ENCODE results near the gene LLGL2.

LLGL2 gene

DNA sequence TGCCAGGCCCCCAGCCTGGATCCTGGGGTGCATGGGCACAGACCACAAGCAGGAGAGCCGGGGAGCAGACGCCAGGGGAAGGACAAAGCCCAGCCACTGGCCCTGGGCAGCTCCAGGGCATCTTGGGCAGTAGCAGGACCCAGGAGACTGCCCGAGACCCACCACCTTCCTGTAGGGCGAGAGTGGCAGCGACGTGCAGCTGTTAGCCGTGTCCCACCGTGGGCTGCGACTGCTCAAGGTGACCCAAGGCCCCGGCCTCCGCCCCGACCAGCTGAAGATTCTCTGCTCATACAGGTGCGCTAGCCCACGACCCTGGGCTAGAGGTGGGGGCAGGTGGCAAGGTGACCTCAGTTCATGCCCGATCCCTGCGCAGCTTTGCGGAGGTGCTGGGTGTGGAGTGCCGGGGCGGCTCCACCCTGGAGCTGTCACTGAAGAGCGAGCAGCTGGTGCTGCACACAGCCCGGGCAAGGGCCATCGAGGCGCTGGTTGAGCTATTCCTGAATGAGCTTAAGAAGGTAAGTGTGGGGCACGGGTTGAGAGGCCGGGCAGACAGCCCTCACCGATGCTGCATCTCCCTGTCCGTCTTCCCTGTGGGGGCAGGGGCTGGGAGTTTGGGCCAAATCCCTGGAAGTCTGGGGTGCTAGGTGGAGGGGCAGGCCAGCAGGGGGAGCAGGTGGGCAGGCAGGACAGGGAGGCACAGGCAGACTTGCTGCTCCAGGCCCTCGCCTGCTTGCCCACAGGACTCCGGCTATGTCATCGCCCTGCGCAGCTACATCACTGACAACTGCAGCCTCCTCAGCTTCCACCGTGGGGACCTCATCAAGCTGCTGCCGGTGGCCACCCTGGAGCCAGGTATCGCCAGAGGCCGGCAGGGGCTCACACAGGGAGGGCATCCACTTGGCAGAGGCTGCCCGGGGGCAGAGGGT is 94.3 kb downstream of the LLGL2 start:
- DNase-seq, result no peak

GRCh38 chr17:75621489-75621888 is 96.0 kb downstream of the LLGL2 start:
- DNase-seq, result no peak

- DNase-seq, result no peak
Measured at GRCh38 chr17:75622076-75622475, 96.6 kb downstream of the LLGL2 start.

DNA sequence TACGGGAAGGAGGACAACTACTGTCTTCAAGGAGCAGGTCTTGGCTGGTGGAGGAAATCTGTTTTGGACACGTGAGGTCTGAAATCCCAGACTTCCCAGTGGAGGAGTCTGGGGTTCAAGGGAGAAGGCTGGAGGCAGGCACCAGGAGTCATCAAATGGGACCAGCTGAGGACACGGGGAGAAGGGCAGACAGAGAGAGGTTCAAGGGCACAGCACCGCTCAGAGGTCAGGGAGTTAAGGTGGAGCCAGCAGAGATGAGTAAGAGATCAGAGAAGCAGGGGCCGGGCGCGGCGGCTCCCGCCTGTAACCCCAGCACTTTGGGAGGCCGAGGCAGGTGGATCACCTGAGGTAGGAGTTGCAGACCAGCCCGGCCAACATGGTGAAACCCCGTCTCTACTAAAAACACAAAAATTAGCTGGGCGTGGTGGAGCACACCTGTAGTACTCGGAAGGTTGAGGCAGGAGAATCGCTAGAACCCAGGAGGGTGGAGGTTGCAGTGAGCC is 97.3 kb downstream of the LLGL2 start:
- DNase-seq, result no peak

DNA sequence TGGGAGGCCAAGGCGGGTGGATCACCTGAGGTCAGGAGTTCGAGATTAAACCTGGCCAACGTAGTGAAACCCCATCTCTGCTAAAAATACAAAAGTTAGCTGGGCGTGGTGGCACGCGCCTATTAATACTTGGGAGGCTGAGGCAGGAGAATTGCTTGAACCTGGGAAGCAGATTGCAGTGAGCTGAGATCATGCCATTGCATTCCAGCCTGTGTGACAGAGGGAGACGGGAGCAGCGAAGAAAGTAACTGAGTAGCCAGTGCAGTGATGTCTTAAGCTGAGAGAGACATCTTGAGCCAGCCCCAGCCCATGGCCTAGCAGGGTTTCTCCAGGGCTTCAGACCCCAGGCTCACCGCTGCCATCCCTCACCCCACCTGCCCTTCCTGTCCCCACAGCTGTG is 97.9 kb downstream of the LLGL2 start:
- DNase-seq, result no peak

- DNase-seq, result no peak
Measured at GRCh38 chr17:75624021-75624420, 98.5 kb downstream of the LLGL2 start.

Data from activated CD4-positive, alpha-beta T cell treated with anti-CD3 and anti-CD28 coated beads for 1 hour (primary cell).